Panc1 (cell line): ENCODE data around the gene CANX.

Experiments used
- POLR2AphosphoS5 ChIP-seq: IDR thresholded peaks from 2 replicates; pipeline ENCODE4 v1.6.1; 2012; ENCODE audit warnings: mild to moderate bottlenecking, low read depth, low read length, moderate library complexity
- TF ChIP-seq, protein P1 (sequence below): fragments of 450-650 bp; IDR thresholded peaks from 2 replicates; pipeline ENCODE4 v1.5.1; 2017; ENCODE audit warnings: mild to moderate bottlenecking
- TF ChIP-seq, protein P2 (sequence below), 2 experiments: IDR thresholded peaks; 2 replicates each; pipeline ENCODE4 v1.6.1; 2011 to 2012; ENCODE audit warnings: low read depth in 2 of 2, control low read depth in 1 of 2, low read length in 1 of 2, mild to moderate bottlenecking in 1 of 2, moderate library complexity in 1 of 2; ENCODE audit not compliant: insufficient read depth in 1 of 2

DNA sequence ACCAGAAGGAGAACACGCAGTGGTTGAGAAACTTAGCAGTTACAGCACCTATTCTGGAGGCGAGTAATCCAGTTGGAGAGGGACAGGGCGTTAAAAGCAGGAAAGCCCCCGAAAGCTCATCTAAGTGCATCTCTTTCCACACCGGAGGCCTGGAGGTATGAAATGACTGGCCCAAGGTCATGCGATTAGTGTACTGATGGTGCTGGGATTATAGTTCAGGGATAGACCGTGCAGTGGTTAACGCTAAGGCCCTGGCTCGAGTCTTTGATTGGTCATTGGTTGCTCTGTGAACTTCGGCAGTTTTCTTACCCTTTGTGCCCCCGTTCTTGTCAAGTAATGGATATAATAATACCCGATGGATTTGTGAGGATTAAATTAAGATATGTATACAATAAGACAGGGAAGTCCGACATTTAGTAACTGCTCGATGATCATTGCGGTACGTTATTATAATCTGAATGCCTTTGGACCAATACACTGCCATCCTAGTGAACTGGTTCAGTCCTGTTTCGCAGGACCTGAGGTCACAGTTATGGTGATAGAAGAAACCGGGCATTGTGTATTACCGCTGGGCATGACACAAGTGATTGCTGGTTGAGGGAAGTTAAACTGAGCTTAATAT is 960 bp downstream of the CANX start:
- TF ChIP-seq, protein P1, sequence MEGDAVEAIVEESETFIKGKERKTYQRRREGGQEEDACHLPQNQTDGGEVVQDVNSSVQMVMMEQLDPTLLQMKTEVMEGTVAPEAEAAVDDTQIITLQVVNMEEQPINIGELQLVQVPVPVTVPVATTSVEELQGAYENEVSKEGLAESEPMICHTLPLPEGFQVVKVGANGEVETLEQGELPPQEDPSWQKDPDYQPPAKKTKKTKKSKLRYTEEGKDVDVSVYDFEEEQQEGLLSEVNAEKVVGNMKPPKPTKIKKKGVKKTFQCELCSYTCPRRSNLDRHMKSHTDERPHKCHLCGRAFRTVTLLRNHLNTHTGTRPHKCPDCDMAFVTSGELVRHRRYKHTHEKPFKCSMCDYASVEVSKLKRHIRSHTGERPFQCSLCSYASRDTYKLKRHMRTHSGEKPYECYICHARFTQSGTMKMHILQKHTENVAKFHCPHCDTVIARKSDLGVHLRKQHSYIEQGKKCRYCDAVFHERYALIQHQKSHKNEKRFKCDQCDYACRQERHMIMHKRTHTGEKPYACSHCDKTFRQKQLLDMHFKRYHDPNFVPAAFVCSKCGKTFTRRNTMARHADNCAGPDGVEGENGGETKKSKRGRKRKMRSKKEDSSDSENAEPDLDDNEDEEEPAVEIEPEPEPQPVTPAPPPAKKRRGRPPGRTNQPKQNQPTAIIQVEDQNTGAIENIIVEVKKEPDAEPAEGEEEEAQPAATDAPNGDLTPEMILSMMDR = no peak
- peak; percentile 44; the same call in 1 of the 2 replicates for TF ChIP-seq POLR2AphosphoS5
- TF ChIP-seq, protein P2, sequence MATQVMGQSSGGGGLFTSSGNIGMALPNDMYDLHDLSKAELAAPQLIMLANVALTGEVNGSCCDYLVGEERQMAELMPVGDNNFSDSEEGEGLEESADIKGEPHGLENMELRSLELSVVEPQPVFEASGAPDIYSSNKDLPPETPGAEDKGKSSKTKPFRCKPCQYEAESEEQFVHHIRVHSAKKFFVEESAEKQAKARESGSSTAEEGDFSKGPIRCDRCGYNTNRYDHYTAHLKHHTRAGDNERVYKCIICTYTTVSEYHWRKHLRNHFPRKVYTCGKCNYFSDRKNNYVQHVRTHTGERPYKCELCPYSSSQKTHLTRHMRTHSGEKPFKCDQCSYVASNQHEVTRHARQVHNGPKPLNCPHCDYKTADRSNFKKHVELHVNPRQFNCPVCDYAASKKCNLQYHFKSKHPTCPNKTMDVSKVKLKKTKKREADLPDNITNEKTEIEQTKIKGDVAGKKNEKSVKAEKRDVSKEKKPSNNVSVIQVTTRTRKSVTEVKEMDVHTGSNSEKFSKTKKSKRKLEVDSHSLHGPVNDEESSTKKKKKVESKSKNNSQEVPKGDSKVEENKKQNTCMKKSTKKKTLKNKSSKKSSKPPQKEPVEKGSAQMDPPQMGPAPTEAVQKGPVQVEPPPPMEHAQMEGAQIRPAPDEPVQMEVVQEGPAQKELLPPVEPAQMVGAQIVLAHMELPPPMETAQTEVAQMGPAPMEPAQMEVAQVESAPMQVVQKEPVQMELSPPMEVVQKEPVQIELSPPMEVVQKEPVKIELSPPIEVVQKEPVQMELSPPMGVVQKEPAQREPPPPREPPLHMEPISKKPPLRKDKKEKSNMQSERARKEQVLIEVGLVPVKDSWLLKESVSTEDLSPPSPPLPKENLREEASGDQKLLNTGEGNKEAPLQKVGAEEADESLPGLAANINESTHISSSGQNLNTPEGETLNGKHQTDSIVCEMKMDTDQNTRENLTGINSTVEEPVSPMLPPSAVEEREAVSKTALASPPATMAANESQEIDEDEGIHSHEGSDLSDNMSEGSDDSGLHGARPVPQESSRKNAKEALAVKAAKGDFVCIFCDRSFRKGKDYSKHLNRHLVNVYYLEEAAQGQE (IDR thresholded peaks at IDR 0.05; ENCODE audit: insufficient read depth in 1 of 2, low read depth in 2 of 2, low read length in 1 of 2) = no peak
